DMS153 (cell line): ENCODE results near the gene SH3RF3.
A peak's percentile ranks its signal among the peaks of the same experiment; 100 is the strongest.

Experiments
- DNase-seq: peaks from one replicate; lab custom pipeline; 2025; lab: John Stamatoyannopoulos, UW

SH3RF3 gene

GRCh38 chr2:109436610-109437225, 307.7 kb downstream of the SH3RF3 start:
- no peak for DNase-seq

- DNase-seq = peak; percentile 85
These were observed 308.5 kb downstream of the SH3RF3 start for GRCh38 chr2:109437325-109438090.

GRCh38 chr2:109438146-109438545, 309.1 kb downstream of the SH3RF3 start:
- DNase-seq = no peak

- DNase-seq = no peak
These were observed 309.9 kb downstream of the SH3RF3 start for GRCh38 chr2:109438773-109439389.

- DNase-seq = no peak
These were observed 310.4 kb downstream of the SH3RF3 start for GRCh38 chr2:109439390-109439786.

GRCh38 chr2:109439986-109440385, 311.0 kb downstream of the SH3RF3 start:
- DNase-seq = no peak

GRCh38 chr2:109440499-109441156, 311.6 kb downstream of the SH3RF3 start:
- DNase-seq = no peak

GRCh38 chr2:109442715-109443319, 313.8 kb downstream of the SH3RF3 start:
- no peak for DNase-seq

GRCh38 chr2:109444916-109445315, 315.9 kb downstream of the SH3RF3 start:
- no peak for DNase-seq

GRCh38 chr2:109446278-109447131, 317.5 kb downstream of the SH3RF3 start:
- DNase-seq = no peak

GRCh38 chr2:109447251-109447661, 318.3 kb downstream of the SH3RF3 start:
- DNase-seq = no peak

- DNase-seq = no peak
These were observed 318.8 kb downstream of the SH3RF3 start for GRCh38 chr2:109447776-109448175.

GRCh38 chr2:109448207-109448606, 319.2 kb downstream of the SH3RF3 start:
- no peak for DNase-seq

- DNase-seq = no peak
These were observed 320.2 kb downstream of the SH3RF3 start for GRCh38 chr2:109448946-109449788.

- no peak for DNase-seq
These were observed 321.7 kb downstream of the SH3RF3 start for GRCh38 chr2:109450574-109451273.

GRCh38 chr2:109451671-109452070, 322.7 kb downstream of the SH3RF3 start:
- DNase-seq = no peak

- DNase-seq = no peak
These were observed 323.6 kb downstream of the SH3RF3 start for GRCh38 chr2:109452318-109453305.

- no peak for DNase-seq
These were observed 324.5 kb downstream of the SH3RF3 start for GRCh38 chr2:109453371-109453995.
